Body of pancreas (tissue), 4 donors: ENCODE data around the gene SETD9. TPM values are rescaled to one million over a fixed set of nuclear protein-coding genes. Genes with fewer than 3 reads are reported as not detected.

ENCODE experiments used
- ATAC-seq: fragments of 150-250 bp; one replicate; pipeline ENCODE4 v1.9.1; 2016
- DNase-seq, 4 donors: peaks; one replicate each; pipeline ENCODE4 v3.0.0-alpha.2; 2019
- H3K27ac ChIP-seq, 4 donors: fragments of 200-600 bp; sonication (generic); 1 replicate in 3 of 4; 2 replicates in 1 of 4; pipeline versions ENCODE4 v1.5.1 to v1.6.1; 2016 to 2019; ENCODE audit warnings: mild to moderate bottlenecking in 1 of 4, mixed read lengths in 1 of 4, moderate library complexity in 1 of 4
- H3K27me3 ChIP-seq, 2 donors: fragments of 200-600 bp; sonication (generic); one replicate each; pipeline ENCODE4 v1.6.0; 2016; ENCODE audit warnings: mild to moderate bottlenecking in 1 of 2
- H3K36me3 ChIP-seq, 2 donors: fragments of 200-600 bp; sonication (generic); replicated peaks in 1 of 2; 2 replicates each; pipeline ENCODE4 v1.5.1; 2016; ENCODE audit warnings: low read depth in 2 of 2; ENCODE audit not compliant: insufficient read depth in 1 of 2
- H3K4me1 ChIP-seq: fragments of 200-600 bp; sonication (generic); one replicate; pipeline ENCODE4 v1.6.0; 2016
- H3K4me3 ChIP-seq, 2 donors: fragments of 200-600 bp; sonication (generic); 1 replicate in 1 of 2; 2 replicates in 1 of 2; pipeline ENCODE4 v1.5.1; 2016 to 2019
- H3K9me3 ChIP-seq, 3 donors: fragments of 200-600 bp; sonication (generic); 1 replicate in 2 of 3; 2 replicates in 1 of 3; pipeline ENCODE4 v1.5.1; 2016
- POLR2A ChIP-seq, 3 donors: fragments of 450-650 bp; IDR thresholded peaks; one replicate each; pipeline ENCODE4 v1.6.1; 2016; ENCODE audit warnings: antibody characterized with exemption in 3 of 3, mild to moderate bottlenecking in 2 of 3
- WGBS, 2 donors: methylation state at CpG; one replicate each; pipeline ENCODE4 v1.1.5; 2017; 5-methylcytosine and 5-hydroxymethylcytosine counted together
- intact Hi-C: fragments of 100-400 bp; cut with DNase I; formaldehyde crosslinking; loops from one replicate; pipeline ENCODE4 v1.15.1; 2023
- total RNA-seq, 2 donors: library from RNA; depleted of rRNA; stranded (reverse); fragments of >200 nt; gene quantifications; one replicate each; pipeline ENCODE4 v1.1.0, GENCODE V29; 2016
- TF ChIP-seq, protein P1 (sequence below), 7 experiments: fragments of 450-650 bp in 4 of 7; fragments of 200-600 bp in 3 of 7; sonication (generic) in 3 of 7; IDR thresholded peaks; one replicate each; pipeline ENCODE4 v1.5.1; 2016 to 2019; ENCODE audit warnings: antibody characterized with exemption in 7 of 7

The SETD9 gene
- total RNA-seq, 2 donors from 2014 or later = 4.6 to 10.1 TPM

DNA sequence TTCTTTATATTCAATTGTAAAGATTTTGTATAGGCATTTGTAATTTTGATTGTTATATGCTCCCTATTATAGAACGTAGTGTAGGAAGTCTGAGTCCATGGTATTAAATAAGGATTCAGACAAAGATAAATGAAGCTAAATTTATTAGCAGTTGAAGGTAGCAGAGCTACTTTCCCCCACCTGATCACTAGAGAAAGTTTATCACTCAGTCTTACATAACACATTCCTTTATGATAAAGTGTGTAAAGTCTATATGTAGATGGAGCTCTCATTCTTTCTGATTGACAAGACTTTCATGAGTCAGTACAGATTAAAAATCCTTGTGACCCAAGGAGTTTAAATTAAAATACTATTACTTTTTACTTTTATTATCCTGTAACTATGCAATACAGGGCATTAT lies 44.9 kb downstream of the SETD9 start:
- ATAC-seq (no peak), DNase-seq (no peak)

DNA sequence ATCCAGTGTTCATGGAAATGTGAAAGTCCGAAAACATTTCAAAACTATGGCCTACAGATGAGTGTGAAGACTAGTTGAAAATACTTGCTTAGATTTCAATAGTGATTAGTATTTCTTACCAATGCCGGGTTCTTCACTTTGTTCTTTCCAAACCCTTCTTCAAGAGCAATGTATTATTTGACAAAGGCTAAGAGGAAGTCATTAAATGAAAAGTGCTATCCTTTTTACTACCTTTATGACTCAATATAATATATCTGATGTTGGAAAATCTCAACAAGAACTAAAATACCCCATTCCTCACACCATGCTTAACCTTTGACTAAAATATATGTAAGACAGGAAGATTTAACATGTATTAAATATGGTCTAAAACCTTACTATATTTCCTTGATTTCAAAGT lies 49.2 kb downstream of the SETD9 start:
- no peak for ATAC-seq
- no peaks in the 10 kb centered on the region for H3K9me3 ChIP-seq
- TF ChIP-seq, protein P1, sequence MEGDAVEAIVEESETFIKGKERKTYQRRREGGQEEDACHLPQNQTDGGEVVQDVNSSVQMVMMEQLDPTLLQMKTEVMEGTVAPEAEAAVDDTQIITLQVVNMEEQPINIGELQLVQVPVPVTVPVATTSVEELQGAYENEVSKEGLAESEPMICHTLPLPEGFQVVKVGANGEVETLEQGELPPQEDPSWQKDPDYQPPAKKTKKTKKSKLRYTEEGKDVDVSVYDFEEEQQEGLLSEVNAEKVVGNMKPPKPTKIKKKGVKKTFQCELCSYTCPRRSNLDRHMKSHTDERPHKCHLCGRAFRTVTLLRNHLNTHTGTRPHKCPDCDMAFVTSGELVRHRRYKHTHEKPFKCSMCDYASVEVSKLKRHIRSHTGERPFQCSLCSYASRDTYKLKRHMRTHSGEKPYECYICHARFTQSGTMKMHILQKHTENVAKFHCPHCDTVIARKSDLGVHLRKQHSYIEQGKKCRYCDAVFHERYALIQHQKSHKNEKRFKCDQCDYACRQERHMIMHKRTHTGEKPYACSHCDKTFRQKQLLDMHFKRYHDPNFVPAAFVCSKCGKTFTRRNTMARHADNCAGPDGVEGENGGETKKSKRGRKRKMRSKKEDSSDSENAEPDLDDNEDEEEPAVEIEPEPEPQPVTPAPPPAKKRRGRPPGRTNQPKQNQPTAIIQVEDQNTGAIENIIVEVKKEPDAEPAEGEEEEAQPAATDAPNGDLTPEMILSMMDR (IDR thresholded peaks at IDR 0.05) = no peak
- TF ChIP-seq POLR2A (IDR thresholded peaks at IDR 0.05) = no peak
- WGBS, 2 donors = 95 to 96% methylated on average over 2 of the region's 2 CpGs
- intact Hi-C loops = no loop called here
- H3K36me3 ChIP-seq = no peaks in the 10 kb centered on the region
- H3K27ac ChIP-seq = no peak overlapping the region
- DNase-seq = no peak
- H3K4me3 ChIP-seq = no peak overlapping the region
- H3K4me1 ChIP-seq = peaks cover 5% of the 10 kb centered on the region
- H3K27me3 ChIP-seq = no peaks in the 10 kb centered on the region

More for the DNA sequence above, 44.9 kb downstream of the SETD9 start:
- H3K27me3 ChIP-seq = no peaks in the 10 kb centered on the region
- H3K4me1 ChIP-seq = peaks cover 12% of the 10 kb centered on the region
- H3K27ac ChIP-seq = no peak overlapping the region
- 94% methylated on average over 1 of the region's 1 CpG for WGBS, 2 donors
- no peaks in the 10 kb centered on the region for H3K36me3 ChIP-seq
- no peak for TF ChIP-seq POLR2A (IDR thresholded peaks at IDR 0.05)
- H3K9me3 ChIP-seq = no peaks in the 10 kb centered on the region
- intact Hi-C loops = no loop called here
- H3K4me3 ChIP-seq = no peak overlapping the region

DNA sequence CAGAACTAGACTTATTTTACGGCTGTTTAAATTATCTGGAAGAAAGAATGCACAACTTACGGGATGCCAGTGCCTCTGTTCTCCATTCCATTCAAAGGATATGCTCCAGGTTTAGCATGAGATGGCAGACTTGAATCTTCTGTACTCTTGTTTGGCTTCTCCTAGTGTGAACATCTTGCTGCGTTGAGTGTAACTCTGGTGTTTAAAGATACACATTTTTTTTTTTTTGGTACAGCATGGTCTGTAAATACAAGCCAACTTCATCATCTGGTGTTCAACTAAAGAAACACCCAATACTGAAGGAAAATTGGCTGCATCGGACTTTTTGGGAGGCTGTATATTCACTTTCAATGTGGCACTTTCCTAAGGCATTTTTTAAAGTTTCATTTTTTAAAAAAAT lies 49.9 kb downstream of the SETD9 start:
- no peaks in the 10 kb centered on the region for H3K27me3 ChIP-seq
- TF ChIP-seq, protein P1 (IDR thresholded peaks at IDR 0.05) = no peak
- TF ChIP-seq POLR2A (IDR thresholded peaks at IDR 0.05) = no peak
- no peaks in the 10 kb centered on the region for H3K9me3 ChIP-seq
- DNase-seq (no peak), ATAC-seq (no peak)
- H3K36me3 ChIP-seq = no peaks in the 10 kb centered on the region
- no peak overlapping the region for H3K27ac ChIP-seq
- intact Hi-C loops = no loop called here
- WGBS, 2 donors = 80 to 87% methylated on average over 4 of the region's 4 CpGs
- peaks cover 5% of the 10 kb centered on the region for H3K4me1 ChIP-seq
- no peak overlapping the region for H3K4me3 ChIP-seq

DNA sequence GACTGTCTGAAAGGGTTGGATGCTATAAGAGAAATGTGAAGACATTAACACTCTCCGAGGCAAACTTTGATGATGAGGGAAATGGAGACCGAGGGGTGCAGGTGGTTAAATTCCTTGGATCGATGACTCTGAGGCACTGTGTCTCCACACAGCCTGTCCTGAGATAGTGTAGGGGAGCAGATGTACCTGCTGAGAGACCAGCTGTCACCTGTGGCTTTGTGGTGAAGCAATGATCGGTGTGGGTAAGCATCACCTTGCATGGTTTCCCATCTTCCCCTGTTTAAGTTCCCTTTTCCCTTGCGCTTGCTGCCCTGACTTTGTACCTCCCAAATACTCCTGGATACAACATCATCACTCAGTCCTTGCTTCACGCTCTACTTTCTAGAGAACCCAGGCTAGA lies 52.4 kb downstream of the SETD9 start:
- intact Hi-C loops = no loop called here
- no peaks in the 10 kb centered on the region for H3K36me3 ChIP-seq
- TF ChIP-seq POLR2A (IDR thresholded peaks at IDR 0.05) = no peak
- TF ChIP-seq, protein P1 (IDR thresholded peaks at IDR 0.05) = no peak
- ATAC-seq (no peak), DNase-seq (no peak)
- 81 to 82% methylated on average over 6 of the region's 6 CpGs for WGBS, 2 donors
- H3K4me1 ChIP-seq = peaks cover 5% of the 10 kb centered on the region
- H3K4me3 ChIP-seq = no peak overlapping the region
- no peaks in the 10 kb centered on the region for H3K9me3 ChIP-seq
- H3K27me3 ChIP-seq = no peaks in the 10 kb centered on the region
- H3K27ac ChIP-seq = no peak overlapping the region

DNA sequence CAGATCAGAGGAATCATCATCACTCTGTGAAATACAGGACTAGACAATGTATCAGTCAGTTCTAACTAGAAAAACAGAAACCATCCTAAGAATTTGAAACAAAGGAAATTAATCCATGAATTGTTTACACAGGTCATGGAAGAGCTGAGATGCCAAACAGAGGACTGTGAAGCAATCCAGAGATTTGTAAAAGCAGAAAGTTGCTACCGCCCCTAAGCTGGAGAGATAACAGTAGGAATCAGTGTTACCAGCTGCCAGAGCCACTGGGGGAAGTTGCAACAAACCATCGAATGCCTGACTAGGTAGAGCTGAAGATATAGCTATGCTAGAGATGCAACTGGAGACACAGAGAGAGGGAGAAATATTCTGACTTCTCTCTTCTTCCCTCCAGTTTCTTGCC lies 52.9 kb downstream of the SETD9 start:
- WGBS, 2 donors = 2% methylated on average over 2 of the region's 2 CpGs
- Histone ChIP-seq H3K9me3 (no peaks in the 10 kb centered on the region), H3K27ac (no peak overlapping the region), H3K27me3 (no peaks in the 10 kb centered on the region), H3K4me1 (peaks cover 5% of the 10 kb centered on the region), H3K36me3 (no peaks in the 10 kb centered on the region), H3K4me3 (no peak overlapping the region)
- ATAC-seq = no peak
- intact Hi-C loops = no loop called here
- no peak for DNase-seq
- no peak for TF ChIP-seq POLR2A (IDR thresholded peaks at IDR 0.05)
- TF ChIP-seq, protein P1 (IDR thresholded peaks at IDR 0.05) = no peak
